GM23248 (cell line): ENCODE results near the gene ARHGEF25. TPM values are rescaled to one million over a fixed set of nuclear protein-coding genes. Genes with fewer than 3 reads are reported as not detected.

Source experiments
- DNase-seq: peaks from one replicate; pipeline ENCODE4 v3.0.0-alpha.2; 2015
- H2AFZ ChIP-seq: fragments of 200-600 bp; sonication (generic); 2 replicates; pipeline ENCODE4 v1.6.1; 2016; ENCODE audit warnings: antibody characterized with exemption
- H3F3A ChIP-seq: fragments of 200-600 bp; sonication (generic); 2 replicates; pipeline ENCODE4 v1.6.1; 2016; ENCODE audit warnings: mild to moderate bottlenecking, antibody characterized with exemption, mixed run types; ENCODE audit not compliant: insufficient read depth
- H3K27ac ChIP-seq: fragments of 200-600 bp; sonication (generic); 2 replicates; pipeline ENCODE4 v1.5.1; 2016; ENCODE audit warnings: mild to moderate bottlenecking
- H3K27me3 ChIP-seq: fragments of 200-600 bp; sonication (generic); replicated peaks from 2 replicates; pipeline ENCODE4 v1.6.1; 2016; ENCODE audit warnings: mild to moderate bottlenecking; ENCODE audit not compliant: insufficient read depth
- H3K36me3 ChIP-seq: fragments of 200-600 bp; sonication (generic); 2 replicates; pipeline ENCODE4 v1.6.1; 2016; ENCODE audit warnings: low read depth, mild to moderate bottlenecking
- H3K4me1 ChIP-seq: fragments of 200-600 bp; sonication (generic); 2 replicates; pipeline ENCODE4 v1.6.1; 2016; ENCODE audit warnings: mild to moderate bottlenecking; ENCODE audit not compliant: insufficient read depth
- H3K4me2 ChIP-seq: fragments of 200-600 bp; sonication (generic); one replicate; pipeline ENCODE4 v1.6.1; 2016; ENCODE audit warnings: mild to moderate bottlenecking; ENCODE audit not compliant: unreplicated experiment
- H3K4me3 ChIP-seq: fragments of 200-600 bp; sonication (generic); 2 replicates; pipeline ENCODE4 v1.5.1; 2016; ENCODE audit warnings: mild to moderate bottlenecking
- H3K79me2 ChIP-seq: fragments of 200-600 bp; sonication (generic); 2 replicates; pipeline ENCODE4 v1.6.1; 2016; ENCODE audit warnings: mild to moderate bottlenecking; ENCODE audit not compliant: insufficient read depth
- H3K9ac ChIP-seq: fragments of 200-600 bp; sonication (generic); 2 replicates; pipeline ENCODE4 v1.6.1; 2016; ENCODE audit warnings: mild to moderate bottlenecking
- H3K9me2 ChIP-seq: fragments of 200-600 bp; sonication (generic); 2 replicates; pipeline ENCODE4 v1.6.1; 2016; ENCODE audit warnings: mixed run types, mild to moderate bottlenecking, moderate library complexity; ENCODE audit not compliant: insufficient read depth
- H3K9me3 ChIP-seq: fragments of 200-600 bp; sonication (generic); one replicate; pipeline ENCODE4 v1.6.1; 2017; ENCODE audit warnings: low read depth
- H4K20me1 ChIP-seq: fragments of 200-600 bp; sonication (generic); 2 replicates; pipeline ENCODE4 v1.6.0; 2016; ENCODE audit not compliant: insufficient read depth
- EZH2 ChIP-seq: fragments of 200-600 bp; sonication (generic); IDR thresholded peaks from 2 replicates; pipeline ENCODE4 v1.6.1; 2018; ENCODE audit warnings: antibody characterized with exemption, mild to moderate bottlenecking; ENCODE audit not compliant: insufficient read depth, poor library complexity, severe bottlenecking
- EZH2phosphoT487 ChIP-seq: fragments of 200-600 bp; sonication (generic); IDR thresholded peaks from 2 replicates; pipeline ENCODE4 v1.6.1; 2018; ENCODE audit warnings: antibody characterized with exemption, moderate library complexity, mild to moderate bottlenecking, low read depth; ENCODE audit not compliant: insufficient read depth
- WGBS, 2 experiments: methylation state at CpG; one replicate each; pipeline ENCODE4 v1.1.6; 2015 to 2017; ENCODE audit warnings: low lambda C conversion rate in 2 of 2, low coverage in 1 of 2; ENCODE audit errors: missing lambda C conversion rate in 2 of 2; 5-methylcytosine and 5-hydroxymethylcytosine counted together
- in situ Hi-C: fragments of 300-500 bp; cut with MboI; formaldehyde crosslinking; loops from 2 replicates; pipeline ENCODE4 v1.15.0; 2020
- polyA plus RNA-seq: library from polyadenylated mRNA; unstranded; fragments of >200 nt; fragmentation: Nextera tagmentation; extraction: Ambion mirVana; gene quantifications from 2 replicates; pipeline ENCODE4 v1.2.1, GENCODE V29; 2016
- total RNA-seq: library from RNA; depleted of rRNA; stranded (reverse); fragments of >200 nt; shearing (Covaris generic); gene quantifications from 2 replicates; pipeline ENCODE4 v1.2.3, GENCODE V29; 2014

Gene ARHGEF25
- total and polyA plus RNA-seq, 2 experiments from 2014 or later, result 0.60 to 24.2 TPM

GRCh38 chr12:57583008-57583831 lies 28.0 kb upstream of the ARHGEF25 start:
- 51 to 52% methylated on average over 13 of the region's 13 CpGs for WGBS, 2 experiments
- Histone ChIP-seq H3K79me2 (no peaks in the 10 kb centered on the region), H4K20me1 (no peaks in the 10 kb centered on the region), H3K36me3 (no peaks in the 10 kb centered on the region), H3K4me2 (no peak overlapping the region), H3K4me3 (no peak overlapping the region), H3K9ac (no peak overlapping the region), H3K9me3 (no peaks in the 10 kb centered on the region), H3K9me2 (no peaks in the 10 kb centered on the region), H3K27me3 (peaks cover 5% of the 10 kb centered on the region; the same call in 1 of the 2 replicates), H3F3A (no peaks in the 10 kb centered on the region), H3K27ac (no peak overlapping the region), H3K4me1 (no peaks in the 10 kb centered on the region), H2AFZ (no peak overlapping the region)
- TF ChIP-seq EZH2phosphoT487, result no peak
- TF ChIP-seq EZH2, result no peak
- in situ Hi-C loops, result no loop called here
- peak; percentile 86 for DNase-seq

- Histone ChIP-seq H2AFZ (no peak overlapping the region), H3K79me2 (no peaks in the 10 kb centered on the region), H3K27ac (no peak overlapping the region), H4K20me1 (no peaks in the 10 kb centered on the region), H3K9ac (no peak overlapping the region), H3K9me2 (no peaks in the 10 kb centered on the region), H3K36me3 (no peaks in the 10 kb centered on the region), H3F3A (no peaks in the 10 kb centered on the region), H3K4me1 (no peaks in the 10 kb centered on the region), H3K27me3 (peaks cover 6% of the 10 kb centered on the region; the same call in 1 of the 2 replicates), H3K4me3 (no peak overlapping the region), H3K4me2 (no peak overlapping the region), H3K9me3 (no peaks in the 10 kb centered on the region)
- DNase-seq, result no peak
- in situ Hi-C loops, result no loop called here
- TF ChIP-seq EZH2phosphoT487, result no peak
- TF ChIP-seq EZH2, result no peak
- 98 to 100% methylated on average over 2 of the region's 2 CpGs for WGBS, 2 experiments
Measured at GRCh38 chr12:57584050-57584449, 27.2 kb upstream of the ARHGEF25 start.

- Histone ChIP-seq H3K79me2 (no peaks in the 10 kb centered on the region), H3K4me3 (no peak overlapping the region), H3K9ac (no peak overlapping the region), H3K4me2 (no peak overlapping the region), H3K9me2 (no peaks in the 10 kb centered on the region), H3K27me3 (peaks cover 6% of the 10 kb centered on the region; the same call in 1 of the 2 replicates), H4K20me1 (no peaks in the 10 kb centered on the region), H3F3A (no peaks in the 10 kb centered on the region), H2AFZ (no peak overlapping the region), H3K9me3 (no peaks in the 10 kb centered on the region), H3K4me1 (no peaks in the 10 kb centered on the region), H3K36me3 (no peaks in the 10 kb centered on the region), H3K27ac (no peak overlapping the region)
- no peak for DNase-seq
- TF ChIP-seq EZH2 (no peak), EZH2phosphoT487 (no peak)
- in situ Hi-C loops, result no loop called here
Measured at GRCh38 chr12:57584690-57585089, 26.5 kb upstream of the ARHGEF25 start.

- no peak overlapping the region for H3K9ac ChIP-seq
- peaks cover 6% of the 10 kb centered on the region; the same call in 1 of the 2 replicates for H3K27me3 ChIP-seq
- H4K20me1 ChIP-seq, result no peaks in the 10 kb centered on the region
- H3K4me2 ChIP-seq, result no peak overlapping the region
- in situ Hi-C loops, result no loop called here
- no peak for DNase-seq
- WGBS, 2 experiments, result 75 to 83% methylated on average over 2 of the region's 2 CpGs
- H3K9me2 ChIP-seq, result no peaks in the 10 kb centered on the region
- no peaks in the 10 kb centered on the region for H3K4me1 ChIP-seq
- TF ChIP-seq EZH2phosphoT487 (no peak), EZH2 (no peak)
- no peaks in the 10 kb centered on the region for H3K9me3 ChIP-seq
- H3K36me3 ChIP-seq, result no peaks in the 10 kb centered on the region
- H3K4me3 ChIP-seq, result no peak overlapping the region
- no peak overlapping the region for H3K27ac ChIP-seq
- no peaks in the 10 kb centered on the region for H3K79me2 ChIP-seq
- no peak overlapping the region for H2AFZ ChIP-seq
- H3F3A ChIP-seq, result no peaks in the 10 kb centered on the region
Measured at GRCh38 chr12:57585156-57585555, 26.1 kb upstream of the ARHGEF25 start.
